ENCODE results near the gene MRTFB.

GRCh38 chr16:14268073-14268472 is 197.0 kb downstream of the MRTFB start:
- TF ChIP-seq CTCF (conservative IDR thresholded peaks at IDR 0.05) (no peak), EZH2 (IDR thresholded peaks at IDR 0.05; ENCODE audit: low read depth) (no peak)

All from PC-9 (cell line).